Embryonic facial prominence (tissue), 1 donor: ENCODE results near the gene ZNF722.
"Not testable (repeated sequence)": the region's sequence is repeated elsewhere in the genome, so short reads cannot be mapped to it uniquely, and the experiment has no call there.

ENCODE experiments used
- DNase-seq: peaks from one replicate; pipeline ENCODE4 v3.0.0-alpha.2; 2016; ENCODE audit errors: extremely low spot score

ZNF722 gene

GRCh38 chr7:63998549-63998948 lies at the start of gene ZNF722:
TSS of gene ZNF722 (plus strand) at chr7:63998849. CDS start at chr7:63998962, 113 bp downstream.
- DNase-seq: no peak

- no peak for DNase-seq
Measured at GRCh38 chr7:63953181-63953580, 45.5 kb upstream of the ZNF722 start.

GRCh38 chr7:63968629-63969028 lies 30.0 kb upstream of the ZNF722 start:
- no peak for DNase-seq

GRCh38 chr7:64015496-64015895 lies 16.8 kb downstream of the ZNF722 start:
- DNase-seq: not testable (repeated sequence)

GRCh38 chr7:64035388-64035787 lies 36.7 kb downstream of the ZNF722 start:
- no peak for DNase-seq

GRCh38 chr7:64037095-64037494 lies 38.4 kb downstream of the ZNF722 start:
- DNase-seq: no peak

- DNase-seq: no peak
Measured at GRCh38 chr7:64045301-64046040, 46.8 kb downstream of the ZNF722 start, which contains the start of gene ZNF727. TSS of gene ZNF727 (plus strand) at chr7:64045434. CDS start at chr7:64045622, 188 bp downstream.

- DNase-seq: no peak
Measured at GRCh38 chr7:64046041-64046389, 47.4 kb downstream of the ZNF722 start.
